Measurements from ENCODE around the gene MAMLD1. TPM values are rescaled to one million over a fixed set of nuclear protein-coding genes. Genes with fewer than 3 reads are reported as not detected.

MAMLD1 gene
- total and polyA plus RNA-seq, 4 donors: 0.59 to 1.1 (median 0.76) TPM

- Histone ChIP-seq H3K27me3 (ENCODE audit: control insufficient read depth in 4 of 4, insufficient read depth in 4 of 4, low read length in 3 of 4) (no peaks in the 10 kb centered on the region), H3K4me1 (ENCODE audit: control insufficient read depth in 4 of 4, insufficient read depth in 4 of 4, low read length in 3 of 4) (no peaks in the 10 kb centered on the region), H3K27ac (ENCODE audit: low read depth in 1 of 2, low read length in 2 of 2) (no peak overlapping the region), H3K36me3 (ENCODE audit: control insufficient read depth in 4 of 4, insufficient read depth in 3 of 4, low read depth in 1 of 4, low read length in 3 of 4) (no peaks in the 10 kb centered on the region), H3K4me3 (ENCODE audit: low read depth in 1 of 3, low read length in 3 of 3) (no peak overlapping the region), H3K9ac (ENCODE audit: low read depth in 1 of 2, low read length in 2 of 2) (no peak overlapping the region), H3K9me3 (ENCODE audit: control insufficient read depth in 4 of 4, low read length in 3 of 4) (no peaks in the 10 kb centered on the region)
- 58% methylated on average over 8 of the region's 8 CpGs for WGBS
- no peak for TF ChIP-seq CTCF (IDR thresholded peaks at IDR 0.05; ENCODE audit: low read depth, low read length, missing input control)
- no peak for TF ChIP-seq RXRA (IDR thresholded peaks at IDR 0.05)
- TF ChIP-seq TAF1 (conservative IDR thresholded peaks at IDR 0.05): no peak
- TF ChIP-seq SP1 (IDR thresholded peaks at IDR 0.05): no peak
- TF ChIP-seq YY1 (IDR thresholded peaks at IDR 0.05): no peak
- TF ChIP-seq HNF4A (conservative IDR thresholded peaks at IDR 0.05): no peak
- no peak for TF ChIP-seq MAX (IDR thresholded peaks at IDR 0.05)
- no peak for TF ChIP-seq REST (IDR thresholded peaks at IDR 0.05)
- no peak for TF ChIP-seq JUND (IDR thresholded peaks at IDR 0.05)
- TF ChIP-seq EGR1 (IDR thresholded peaks at IDR 0.05; ENCODE audit: low read depth in 2 of 2): no peak
- no peak for TF ChIP-seq ATF3 (IDR thresholded peaks at IDR 0.05)
- TF ChIP-seq NR2F2 (IDR thresholded peaks at IDR 0.05): no peak
- no peak for TF ChIP-seq RAD21 (IDR thresholded peaks at IDR 0.05)
- no peak for TF ChIP-seq ZBTB33 (IDR thresholded peaks at IDR 0.05)
- TF ChIP-seq GABPA (IDR thresholded peaks at IDR 0.05 in 1 of 2, conservative IDR thresholded peaks at IDR 0.05 in 1 of 2): no peak
- no peak for TF ChIP-seq HNF4G (IDR thresholded peaks at IDR 0.05)
- no peak for TF ChIP-seq FOXA2 (IDR thresholded peaks at IDR 0.05)
- TF ChIP-seq FOXA1 (IDR thresholded peaks at IDR 0.05): no peak
- DNase-seq (ENCODE audit: low spot score): no peak
Observed at GRCh38 chrX:150421816-150422215, 58.7 kb downstream of the MAMLD1 start.
